Activated naive CD8-positive, alpha-beta T cell treated with anti-CD3 and anti-CD28 coated beads for 36 hours (primary cell): Measurements from ENCODE around the gene CACFD1. TPM values are rescaled to one million over a fixed set of nuclear protein-coding genes. Genes with fewer than 3 reads are reported as not detected.
"Not testable (repeated sequence)": the region's sequence is repeated elsewhere in the genome, so short reads cannot be mapped to it uniquely, and the experiment has no call there.

Experiments used
- DNase-seq: peaks from one replicate; pipeline ENCODE4 v3.0.0; 2021
- H3K27ac Mint-ChIP-seq: one replicate; pipeline ENCODE4 v1.8.0; 2022; ENCODE audit warnings: mild to moderate bottlenecking, moderate library complexity, mixed read lengths
- H3K27me3 Mint-ChIP-seq: one replicate; pipeline ENCODE4 v1.8.0; 2022; ENCODE audit warnings: mild to moderate bottlenecking, mixed read lengths
- H3K36me3 Mint-ChIP-seq: one replicate; pipeline ENCODE4 v1.8.0; 2021; ENCODE audit warnings: mild to moderate bottlenecking, mixed read lengths
- H3K4me1 Mint-ChIP-seq: one replicate; pipeline ENCODE4 v1.8.0; 2021; ENCODE audit warnings: mixed read lengths
- H3K4me3 Mint-ChIP-seq: one replicate; pipeline ENCODE4 v1.8.0; 2022; ENCODE audit warnings: mild to moderate bottlenecking, moderate library complexity, mixed read lengths
- H3K9me3 Mint-ChIP-seq: one replicate; pipeline ENCODE4 v1.8.0; 2022; ENCODE audit warnings: mixed read lengths
- total RNA-seq, 2 experiments: library from RNA; stranded (reverse); gene quantifications; one replicate each; pipeline ENCODE4 v1.2.3, GENCODE V29; 2021

Gene CACFD1
- total RNA-seq, 2 experiments from 2014 or later, result 0.54 to 1.4 TPM

DNA sequence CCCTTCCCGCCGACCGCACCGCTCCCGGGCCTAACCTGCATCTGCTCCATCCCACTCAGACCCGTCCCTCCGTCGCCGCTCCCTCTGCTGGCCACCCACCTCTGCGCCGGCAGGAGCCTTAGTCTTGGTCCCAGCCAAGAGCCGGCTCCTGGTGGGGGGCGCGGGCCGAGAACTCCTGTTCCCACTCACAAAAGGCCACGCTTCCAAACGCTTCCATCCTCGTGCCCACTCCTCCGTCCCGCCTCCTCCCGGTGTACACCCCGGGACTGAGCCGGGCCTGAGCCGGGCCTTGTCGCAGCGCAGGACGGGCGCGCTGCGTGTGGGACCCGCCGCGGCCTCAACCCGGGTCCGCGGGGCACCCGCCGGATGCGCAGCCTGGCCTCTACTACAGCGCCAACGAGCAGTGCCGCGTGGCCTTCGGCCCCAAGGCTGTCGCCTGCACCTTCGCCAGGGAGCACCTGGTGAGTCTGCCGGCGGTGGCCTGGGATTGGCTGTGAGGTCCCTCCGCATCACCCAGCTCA lies 30.1 kb upstream of the CACFD1 start:
- Mint-ChIP-seq H3K4me1 (peaks cover 2% of the 10 kb centered on the region), H3K27ac (no peak overlapping the region), H3K27me3 (peaks cover 45% of the 10 kb centered on the region), H3K4me3 (peak overlapping the region; percentile 51), H3K9me3 (no peaks in the 10 kb centered on the region), H3K36me3 (no peaks in the 10 kb centered on the region)
- peak; percentile 16 for DNase-seq

DNA sequence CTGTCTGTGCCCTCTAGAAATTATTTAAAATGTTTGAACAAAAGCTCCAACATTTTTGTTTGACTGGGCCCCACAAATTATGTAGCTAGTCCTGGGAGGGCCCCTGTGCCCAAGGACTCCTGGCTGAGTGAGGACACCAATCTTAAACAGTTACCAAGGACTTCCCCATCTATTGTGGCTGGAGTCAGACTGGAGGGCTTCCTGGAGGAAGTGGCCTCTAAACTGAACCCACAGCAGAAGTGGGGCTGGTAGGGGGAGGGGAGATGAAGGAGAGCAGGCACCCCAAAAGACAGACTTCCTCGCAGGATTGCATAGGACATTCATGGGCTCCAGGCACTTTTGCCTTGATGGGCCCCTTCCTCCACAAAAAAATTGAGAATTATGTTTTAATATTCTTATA lies 29.5 kb upstream of the CACFD1 start:
- Mint-ChIP-seq H3K9me3 (no peaks in the 10 kb centered on the region), H3K27ac (no peak overlapping the region), H3K36me3 (no peaks in the 10 kb centered on the region), H3K4me1 (peaks cover 2% of the 10 kb centered on the region), H3K27me3 (peaks cover 42% of the 10 kb centered on the region), H3K4me3 (no peak overlapping the region)
- no peak for DNase-seq

DNA sequence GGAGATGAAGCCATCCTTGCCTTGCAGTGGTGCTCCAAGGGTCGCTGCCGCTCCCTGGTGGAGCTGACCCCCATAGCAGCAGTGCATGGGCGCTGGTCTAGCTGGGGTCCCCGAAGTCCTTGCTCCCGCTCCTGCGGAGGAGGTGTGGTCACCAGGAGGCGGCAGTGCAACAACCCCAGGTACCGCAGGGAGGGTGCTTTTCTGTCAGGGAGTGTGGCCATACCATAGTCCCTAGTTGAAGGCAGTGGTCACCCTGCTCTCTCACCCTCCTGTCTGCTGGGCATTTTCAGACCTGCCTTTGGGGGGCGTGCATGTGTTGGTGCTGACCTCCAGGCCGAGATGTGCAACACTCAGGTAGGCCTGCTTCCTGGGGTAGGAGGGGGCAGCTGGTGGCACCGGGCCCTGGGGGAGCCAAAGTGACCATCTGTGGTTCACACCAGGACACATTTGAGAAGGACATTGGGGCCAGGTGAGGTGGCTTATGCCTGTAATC lies 26.4 kb upstream of the CACFD1 start:
- H3K4me3 Mint-ChIP-seq, result no peak overlapping the region
- no peaks in the 10 kb centered on the region for H3K36me3 Mint-ChIP-seq
- H3K27me3 Mint-ChIP-seq, result peaks cover 15% of the 10 kb centered on the region
- H3K9me3 Mint-ChIP-seq, result no peaks in the 10 kb centered on the region
- DNase-seq, result no peak
- no peaks in the 10 kb centered on the region for H3K4me1 Mint-ChIP-seq
- H3K27ac Mint-ChIP-seq, result no peak overlapping the region

DNA sequence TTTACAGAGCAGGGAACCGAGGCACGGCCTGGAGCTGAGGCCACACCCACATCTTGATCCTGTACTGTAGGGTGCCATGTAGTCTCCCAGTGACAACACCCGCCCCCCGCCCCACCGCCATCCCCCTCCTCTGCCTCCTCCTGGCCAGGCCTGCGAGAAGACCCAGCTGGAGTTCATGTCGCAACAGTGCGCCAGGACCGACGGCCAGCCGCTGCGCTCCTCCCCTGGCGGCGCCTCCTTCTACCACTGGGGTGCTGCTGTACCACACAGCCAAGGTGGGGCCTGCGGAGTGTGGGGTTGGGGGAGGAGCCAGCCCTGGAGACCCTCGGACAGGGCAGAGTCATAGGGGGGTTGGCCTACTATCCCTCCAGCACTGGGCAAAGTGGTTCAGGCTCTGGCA lies 23.1 kb upstream of the CACFD1 start:
- DNase-seq, result no peak
- H3K27ac Mint-ChIP-seq, result no peak overlapping the region
- H3K4me1 Mint-ChIP-seq, result peaks cover 4% of the 10 kb centered on the region
- H3K9me3 Mint-ChIP-seq, result no peaks in the 10 kb centered on the region
- H3K27me3 Mint-ChIP-seq, result no peaks in the 10 kb centered on the region
- H3K36me3 Mint-ChIP-seq, result no peaks in the 10 kb centered on the region
- H3K4me3 Mint-ChIP-seq, result no peak overlapping the region

DNA sequence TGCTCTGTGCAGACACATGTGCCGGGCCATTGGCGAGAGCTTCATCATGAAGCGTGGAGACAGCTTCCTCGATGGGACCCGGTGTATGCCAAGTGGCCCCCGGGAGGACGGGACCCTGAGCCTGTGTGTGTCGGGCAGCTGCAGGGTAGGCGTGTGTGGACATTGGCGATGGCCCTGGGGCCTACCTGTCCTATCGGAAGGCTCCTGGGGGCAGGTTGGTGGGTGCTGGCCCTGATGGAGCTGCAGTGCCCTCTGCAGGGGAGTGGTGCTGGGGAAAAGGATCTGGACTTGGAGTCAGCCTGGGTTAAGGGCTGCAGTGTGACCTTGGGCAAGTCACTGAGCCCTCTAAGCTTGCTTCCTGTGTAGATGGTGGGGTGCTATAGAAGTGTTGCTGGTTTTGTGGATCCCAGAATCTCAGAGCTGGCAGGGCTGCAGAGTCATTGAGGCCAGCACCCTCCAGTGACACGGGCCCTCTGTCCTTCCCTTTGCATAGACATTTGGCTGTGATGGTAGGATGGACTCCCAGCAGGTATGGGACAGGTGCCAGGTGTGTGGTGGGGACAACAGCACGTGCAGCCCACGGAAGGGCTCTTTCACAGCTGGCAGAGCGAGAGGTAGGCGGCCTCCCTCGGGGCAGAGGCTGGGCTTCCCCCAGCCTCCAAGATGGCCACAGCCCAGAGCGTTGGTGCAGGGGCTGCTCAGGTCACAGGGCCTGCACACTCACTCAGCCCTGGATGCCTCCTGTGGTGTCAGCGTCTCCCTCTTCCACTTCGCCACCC lies 21.8 kb upstream of the CACFD1 start:
- H3K9me3 Mint-ChIP-seq, result no peaks in the 10 kb centered on the region
- no peak overlapping the region for H3K4me3 Mint-ChIP-seq
- no peaks in the 10 kb centered on the region for H3K27me3 Mint-ChIP-seq
- H3K27ac Mint-ChIP-seq, result no peak overlapping the region
- H3K36me3 Mint-ChIP-seq, result no peaks in the 10 kb centered on the region
- H3K4me1 Mint-ChIP-seq, result peaks cover 4% of the 10 kb centered on the region
- no peak for DNase-seq

DNA sequence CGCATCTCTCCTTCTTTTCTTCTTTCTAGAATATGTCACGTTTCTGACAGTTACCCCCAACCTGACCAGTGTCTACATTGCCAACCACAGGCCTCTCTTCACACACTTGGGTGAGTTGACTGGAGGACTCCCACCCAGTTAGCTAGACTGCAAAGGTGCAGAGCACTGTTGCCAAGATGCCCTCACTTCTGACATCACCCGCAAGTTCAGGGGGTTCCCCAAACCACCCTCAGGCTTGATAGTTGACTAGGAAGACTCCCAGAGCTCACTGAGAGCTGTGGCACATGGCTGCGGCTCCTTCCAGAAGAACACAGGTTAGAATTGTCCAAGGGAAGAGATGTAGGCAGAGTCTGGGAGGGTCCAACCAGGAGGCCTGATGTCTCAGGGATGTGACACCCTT lies 20.4 kb upstream of the CACFD1 start:
- H3K4me3 Mint-ChIP-seq, result no peak overlapping the region
- no peaks in the 10 kb centered on the region for H3K36me3 Mint-ChIP-seq
- peak overlapping the region; percentile 25 for H3K27ac Mint-ChIP-seq
- no peaks in the 10 kb centered on the region for H3K9me3 Mint-ChIP-seq
- no peak for DNase-seq
- H3K4me1 Mint-ChIP-seq, result peaks cover 4% of the 10 kb centered on the region
- H3K27me3 Mint-ChIP-seq, result no peaks in the 10 kb centered on the region

DNA sequence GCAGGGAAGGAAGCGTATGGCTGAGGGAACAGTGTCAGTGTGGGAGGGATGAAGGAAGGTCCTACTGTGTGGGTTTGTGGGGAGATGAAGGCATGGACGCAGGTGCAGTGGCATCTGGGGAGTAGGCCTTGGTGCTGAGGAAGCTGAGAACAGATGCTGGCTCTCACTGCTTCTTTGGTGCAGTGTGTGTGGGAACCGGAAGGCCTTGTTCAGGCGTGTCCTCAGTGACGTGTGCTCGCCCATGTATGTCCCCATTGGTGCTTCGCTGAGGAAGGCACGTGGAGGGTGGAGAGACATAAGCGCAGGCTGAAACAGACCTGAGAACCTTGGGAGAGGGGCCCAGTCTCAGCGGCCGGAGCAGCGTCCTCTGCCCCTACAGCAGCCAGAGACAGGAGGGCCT lies 18.9 kb upstream of the CACFD1 start:
- Mint-ChIP-seq H3K4me1 (peaks cover 4% of the 10 kb centered on the region), H3K27me3 (no peaks in the 10 kb centered on the region), H3K4me3 (no peak overlapping the region), H3K27ac (no peak overlapping the region), H3K9me3 (no peaks in the 10 kb centered on the region), H3K36me3 (no peaks in the 10 kb centered on the region)
- no peak for DNase-seq

DNA sequence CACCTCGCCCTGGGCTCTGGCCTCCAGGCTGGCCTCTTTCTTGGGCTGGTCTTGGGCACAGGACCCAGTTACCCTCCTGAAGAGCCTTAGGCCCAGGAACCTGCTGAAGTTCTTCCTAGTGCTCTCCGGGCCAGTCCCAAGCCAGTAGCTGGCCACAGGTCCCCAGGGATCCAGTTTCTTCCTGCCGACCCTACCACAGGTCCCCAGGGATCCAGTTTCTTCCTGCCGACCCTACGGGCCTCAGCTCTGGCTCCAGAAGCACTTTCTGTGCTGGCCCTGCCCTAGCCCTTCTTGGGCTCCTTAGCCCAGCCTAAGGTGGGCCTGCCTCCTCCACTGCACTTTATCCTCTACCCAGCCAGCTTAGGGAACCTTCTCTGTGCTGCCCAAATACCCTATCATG lies 18.2 kb upstream of the CACFD1 start:
- Mint-ChIP-seq H3K4me1 (peaks cover 4% of the 10 kb centered on the region), H3K27ac (no peak overlapping the region), H3K9me3 (no peaks in the 10 kb centered on the region), H3K4me3 (no peak overlapping the region), H3K36me3 (no peaks in the 10 kb centered on the region), H3K27me3 (no peaks in the 10 kb centered on the region)
- DNase-seq, result no peak

DNA sequence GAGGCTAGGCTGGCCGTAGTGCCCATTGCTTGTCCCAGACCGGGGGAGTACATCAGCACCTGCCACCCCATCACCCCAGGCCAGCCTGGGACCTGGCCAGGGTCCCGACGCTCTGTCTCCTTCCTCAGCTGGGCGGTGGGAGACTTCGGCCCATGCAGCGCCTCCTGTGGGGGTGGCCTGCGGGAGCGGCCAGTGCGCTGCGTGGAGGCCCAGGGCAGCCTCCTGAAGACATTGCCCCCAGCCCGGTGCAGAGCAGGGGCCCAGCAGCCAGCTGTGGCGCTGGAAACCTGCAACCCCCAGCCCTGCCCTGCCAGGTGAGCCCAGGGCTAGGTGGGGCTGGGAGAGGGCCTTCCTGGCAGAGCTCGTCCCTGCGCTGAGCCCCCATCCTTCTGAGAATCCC lies 16.5 kb upstream of the CACFD1 start:
- no peak for DNase-seq
- H3K27me3 Mint-ChIP-seq, result no peaks in the 10 kb centered on the region
- no peaks in the 10 kb centered on the region for H3K9me3 Mint-ChIP-seq
- no peak overlapping the region for H3K27ac Mint-ChIP-seq
- no peaks in the 10 kb centered on the region for H3K36me3 Mint-ChIP-seq
- peaks cover 4% of the 10 kb centered on the region for H3K4me1 Mint-ChIP-seq
- no peak overlapping the region for H3K4me3 Mint-ChIP-seq

DNA sequence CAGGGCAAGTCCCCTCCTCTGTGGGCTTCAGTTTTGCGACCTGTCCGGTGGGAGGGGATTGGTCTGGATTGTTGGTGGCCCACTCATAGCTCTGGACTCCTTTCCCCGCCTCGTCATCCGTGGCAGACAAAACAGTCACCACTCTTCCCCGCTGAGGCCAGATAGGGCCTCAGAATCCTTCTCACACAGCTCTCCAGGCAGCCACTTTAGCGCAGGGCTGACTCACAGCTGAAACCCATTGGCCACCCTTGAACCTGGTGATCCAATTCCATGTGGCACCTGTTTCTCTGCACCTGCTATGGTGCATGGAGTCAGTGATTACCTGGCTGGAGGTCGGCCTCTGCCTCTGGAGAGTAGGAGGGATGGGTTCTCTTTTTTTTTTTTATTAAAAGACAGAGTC lies 15.8 kb upstream of the CACFD1 start:
- Mint-ChIP-seq H3K4me3 (no peak overlapping the region), H3K9me3 (no peaks in the 10 kb centered on the region), H3K36me3 (no peaks in the 10 kb centered on the region), H3K27ac (no peak overlapping the region), H3K27me3 (no peaks in the 10 kb centered on the region), H3K4me1 (peaks cover 4% of the 10 kb centered on the region)
- DNase-seq, result no peak

DNA sequence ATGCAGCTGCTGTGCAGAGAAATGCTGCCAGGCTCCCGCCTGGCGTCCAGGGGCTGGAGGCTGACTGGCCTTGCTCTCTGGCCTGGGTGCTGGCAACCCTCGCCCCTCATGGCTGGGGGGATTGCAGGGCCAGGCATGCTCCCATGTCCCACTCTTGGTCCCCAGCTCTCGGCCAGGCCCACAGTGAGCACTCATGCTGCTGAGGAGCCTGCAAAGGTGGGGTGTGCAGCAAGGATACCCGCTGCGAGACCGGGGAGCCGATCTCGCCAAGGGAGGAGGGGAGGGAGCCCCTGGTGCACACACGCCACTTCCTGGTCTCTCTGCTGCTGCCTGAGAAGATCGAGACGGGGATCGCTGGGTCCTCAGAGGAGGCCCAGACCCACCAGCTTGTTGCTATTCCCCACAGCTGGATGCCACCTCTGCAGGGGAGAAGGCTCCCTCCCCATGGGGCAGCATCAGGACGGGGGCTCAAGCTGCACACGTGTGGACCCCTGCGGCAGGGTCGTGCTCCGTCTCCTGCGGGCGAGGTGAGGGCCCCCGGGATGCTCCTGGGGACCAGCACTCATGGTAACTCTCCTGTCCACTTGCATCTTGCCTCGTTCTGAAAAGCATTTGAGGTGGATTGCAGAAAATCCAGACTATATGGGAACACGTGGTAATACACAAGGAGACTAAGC lies 14.3 kb upstream of the CACFD1 start:
- no peak overlapping the region for H3K27ac Mint-ChIP-seq
- H3K9me3 Mint-ChIP-seq, result no peaks in the 10 kb centered on the region
- no peak overlapping the region for H3K4me3 Mint-ChIP-seq
- H3K27me3 Mint-ChIP-seq, result no peaks in the 10 kb centered on the region
- no peaks in the 10 kb centered on the region for H3K36me3 Mint-ChIP-seq
- no peak for DNase-seq
- no peaks in the 10 kb centered on the region for H3K4me1 Mint-ChIP-seq

DNA sequence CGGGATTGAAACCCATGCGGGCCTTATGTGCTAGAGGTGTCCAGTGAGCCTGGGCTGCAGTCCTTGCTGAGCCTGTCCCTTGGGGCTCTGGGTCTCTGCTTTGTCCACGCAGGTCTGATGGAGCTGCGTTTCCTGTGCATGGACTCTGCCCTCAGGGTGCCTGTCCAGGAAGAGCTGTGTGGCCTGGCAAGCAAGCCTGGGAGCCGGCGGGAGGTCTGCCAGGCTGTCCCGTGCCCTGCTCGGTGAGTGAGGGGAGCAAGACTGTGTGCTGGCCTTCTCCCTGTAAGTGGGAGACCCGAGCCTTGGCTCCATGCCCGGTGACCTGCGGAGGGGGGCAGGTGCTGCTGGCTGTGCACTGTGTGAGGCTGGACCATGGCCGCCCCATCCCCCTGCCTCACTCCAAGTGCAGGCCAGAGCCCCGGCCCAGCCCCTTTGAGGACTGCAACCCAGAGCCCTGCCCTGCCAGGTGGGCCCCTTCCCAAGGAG lies 11.2 kb upstream of the CACFD1 start:
- DNase-seq, result no peak
- no peaks in the 10 kb centered on the region for H3K27me3 Mint-ChIP-seq
- H3K27ac Mint-ChIP-seq, result no peak overlapping the region
- no peaks in the 10 kb centered on the region for H3K36me3 Mint-ChIP-seq
- no peaks in the 10 kb centered on the region for H3K4me1 Mint-ChIP-seq
- H3K9me3 Mint-ChIP-seq, result no peaks in the 10 kb centered on the region
- no peak overlapping the region for H3K4me3 Mint-ChIP-seq

DNA sequence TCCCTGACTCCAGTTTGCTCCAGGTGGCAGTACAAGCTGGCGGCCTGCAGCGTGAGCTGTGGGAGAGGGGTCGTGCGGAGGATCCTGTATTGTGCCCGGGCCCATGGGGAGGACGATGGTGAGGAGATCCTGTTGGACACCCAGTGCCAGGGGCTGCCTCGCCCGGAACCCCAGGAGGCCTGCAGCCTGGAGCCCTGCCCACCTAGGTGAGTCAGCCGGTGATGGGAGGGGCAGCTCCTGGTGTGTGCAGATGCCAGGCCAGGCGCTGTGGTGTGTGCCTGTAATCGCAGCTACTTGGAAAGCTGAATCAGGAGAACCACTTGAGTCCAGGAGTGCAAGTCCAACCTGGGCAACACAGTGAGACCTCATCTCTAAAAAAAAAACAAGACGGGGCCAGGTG lies 10.0 kb upstream of the CACFD1 start:
- no peak for DNase-seq
- no peaks in the 10 kb centered on the region for H3K27me3 Mint-ChIP-seq
- H3K9me3 Mint-ChIP-seq, result no peaks in the 10 kb centered on the region

DNA sequence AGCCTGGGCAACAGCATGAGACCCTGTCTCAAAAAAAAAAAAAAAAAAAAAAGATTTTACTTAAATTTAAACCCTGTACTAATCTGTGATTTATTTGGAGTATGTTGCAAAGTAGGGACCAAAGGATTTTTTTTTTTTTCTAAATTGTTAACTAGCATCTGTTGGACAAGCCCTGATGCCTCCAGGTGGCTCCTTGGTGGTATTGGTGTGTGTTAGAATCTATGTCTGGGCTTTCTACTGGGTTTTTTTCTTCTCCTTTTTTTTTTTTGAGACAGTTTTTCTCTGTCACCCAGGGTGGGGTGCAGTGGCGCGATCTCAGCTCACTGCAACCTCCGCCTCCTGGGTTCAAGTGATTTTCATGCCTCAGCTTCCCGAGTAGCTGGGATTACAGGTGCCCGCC lies 7.9 kb upstream of the CACFD1 start:
- H3K9me3 Mint-ChIP-seq, H3K36me3 Mint-ChIP-seq, DNase-seq, H3K27me3 Mint-ChIP-seq, H3K4me3 Mint-ChIP-seq, H3K4me1 Mint-ChIP-seq, H3K27ac Mint-ChIP-seq: not testable (repeated sequence)

More for the DNA sequence above, 10.0 kb upstream of the CACFD1 start:
- no peak overlapping the region for H3K27ac Mint-ChIP-seq
- no peak overlapping the region for H3K4me3 Mint-ChIP-seq
- H3K4me1 Mint-ChIP-seq, result no peaks in the 10 kb centered on the region
- H3K36me3 Mint-ChIP-seq, result no peaks in the 10 kb centered on the region

DNA sequence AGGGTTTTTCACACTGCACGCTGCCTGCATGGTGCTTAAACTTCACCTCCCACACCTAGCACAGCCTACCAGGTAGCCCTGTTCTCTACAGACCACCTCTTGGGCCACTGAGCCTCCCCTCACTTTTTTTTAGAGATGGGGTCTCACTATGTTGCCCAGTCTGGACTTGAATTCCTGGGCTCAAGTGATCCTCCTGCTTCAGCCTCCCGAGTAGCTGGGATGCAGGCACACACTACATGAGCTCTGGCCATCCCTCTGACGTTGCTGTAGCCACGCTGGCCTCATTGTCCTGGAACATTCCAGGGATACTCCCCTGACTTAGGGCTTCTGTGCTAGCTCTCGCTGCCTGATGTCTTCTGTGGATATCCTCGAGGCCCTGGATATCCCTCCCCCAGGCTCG lies 7.2 kb upstream of the CACFD1 start:
- Mint-ChIP-seq H3K27me3 (no peaks in the 10 kb centered on the region), H3K9me3 (no peaks in the 10 kb centered on the region), H3K4me3 (no peak overlapping the region), H3K36me3 (no peaks in the 10 kb centered on the region), H3K27ac (no peak overlapping the region), H3K4me1 (no peaks in the 10 kb centered on the region)
- no peak for DNase-seq
